HUES48 (cell line): ENCODE data around the gene CD99L2.

Experiments used
- H3K27ac ChIP-seq: one replicate; pipeline ENCODE4 v1.7.0; 2013; ENCODE audit warnings: low read depth, low read length, inconsistent platforms
- H3K27me3 ChIP-seq: 2 replicates; pipeline ENCODE4 v1.6.1; 2013; ENCODE audit warnings: mild to moderate bottlenecking, low read length; ENCODE audit not compliant: control insufficient read depth, insufficient read depth
- H3K36me3 ChIP-seq: 2 replicates; pipeline ENCODE4 v1.6.1; 2013; ENCODE audit warnings: low read length; ENCODE audit not compliant: control insufficient read depth, insufficient read depth
- H3K4me1 ChIP-seq: 2 replicates; pipeline ENCODE4 v1.6.1; 2013; ENCODE audit warnings: mild to moderate bottlenecking, low read length; ENCODE audit not compliant: control insufficient read depth, insufficient read depth
- H3K4me3 ChIP-seq: 2 replicates; pipeline ENCODE4 v1.5.1; 2013; ENCODE audit warnings: mild to moderate bottlenecking, low read depth, low read length
- H3K9ac ChIP-seq: 2 replicates; pipeline ENCODE4 v1.6.1; 2013; ENCODE audit warnings: mild to moderate bottlenecking, low read depth, low read length, moderate library complexity
- H3K9me3 ChIP-seq: 2 replicates; pipeline ENCODE4 v1.6.1; 2013; ENCODE audit warnings: low read length; ENCODE audit not compliant: control insufficient read depth, insufficient read depth

Gene CD99L2

DNA sequence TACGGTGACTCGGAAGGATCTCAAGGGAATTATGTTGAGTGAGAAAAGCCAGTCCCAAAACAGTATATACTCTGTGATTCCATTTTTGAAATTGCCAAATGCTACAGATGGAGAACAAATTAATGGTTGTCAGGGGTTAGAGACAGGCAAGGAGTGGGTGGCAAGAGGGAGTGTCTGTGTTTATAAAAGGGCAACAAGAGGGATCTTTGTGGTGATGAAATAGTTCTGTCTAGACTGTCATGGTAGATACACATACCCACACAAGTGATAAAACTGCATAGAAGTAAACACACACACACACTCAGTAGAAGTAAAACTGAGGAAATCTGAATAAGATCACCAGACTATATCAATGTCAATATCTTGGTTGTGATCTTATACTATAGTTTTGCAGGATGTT is 92.7 kb downstream of the CD99L2 start:
- H3K36me3 ChIP-seq: 0 out of 2 replicates have a peak, but pooled peaks cover 2% of the 10 kb centered on the region
- H3K27me3 ChIP-seq: no peaks in the 10 kb centered on the region
- no peak overlapping the region for H3K4me3 ChIP-seq
- no peak overlapping the region for H3K9ac ChIP-seq
- peaks cover 19% of the 10 kb centered on the region; the same call in 1 of the 2 replicates for H3K9me3 ChIP-seq
- no peak overlapping the region for H3K27ac ChIP-seq
- no peaks in the 10 kb centered on the region for H3K4me1 ChIP-seq

DNA sequence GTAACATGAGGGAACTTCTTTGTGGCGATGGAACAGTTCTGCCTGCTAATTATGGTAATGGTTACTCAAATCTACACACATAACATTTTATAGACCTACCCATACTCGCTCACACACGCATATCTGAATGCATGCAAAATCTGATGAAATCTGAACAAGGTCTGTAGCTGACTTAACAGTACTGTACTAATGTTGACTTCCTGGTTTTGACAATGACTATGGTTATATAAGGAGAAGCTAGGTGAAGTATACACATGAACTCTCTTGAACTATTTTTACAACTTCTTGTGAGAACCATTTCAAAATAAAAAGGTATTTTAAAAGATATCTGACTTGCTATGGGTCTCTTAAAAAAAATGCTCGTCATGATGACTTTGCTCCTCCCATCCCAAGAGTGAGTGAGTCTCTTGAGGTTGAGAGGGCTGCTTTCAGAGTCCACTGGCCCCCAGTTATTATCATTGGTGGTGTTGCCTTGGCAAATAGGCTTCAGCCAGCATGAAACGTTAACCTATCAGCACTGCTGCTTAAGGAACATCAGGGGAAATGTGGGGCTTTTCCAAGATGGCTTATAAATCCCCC is 105.4 kb downstream of the CD99L2 start:
- H3K27ac ChIP-seq: no peak overlapping the region
- H3K9me3 ChIP-seq: peaks cover 12% of the 10 kb centered on the region; the same call in 1 of the 2 replicates
- H3K4me3 ChIP-seq: no peak overlapping the region
- no peaks in the 10 kb centered on the region for H3K27me3 ChIP-seq
- no peak overlapping the region for H3K9ac ChIP-seq
- peaks cover 47% of the 10 kb centered on the region for H3K36me3 ChIP-seq
- H3K4me1 ChIP-seq: no peaks in the 10 kb centered on the region

DNA sequence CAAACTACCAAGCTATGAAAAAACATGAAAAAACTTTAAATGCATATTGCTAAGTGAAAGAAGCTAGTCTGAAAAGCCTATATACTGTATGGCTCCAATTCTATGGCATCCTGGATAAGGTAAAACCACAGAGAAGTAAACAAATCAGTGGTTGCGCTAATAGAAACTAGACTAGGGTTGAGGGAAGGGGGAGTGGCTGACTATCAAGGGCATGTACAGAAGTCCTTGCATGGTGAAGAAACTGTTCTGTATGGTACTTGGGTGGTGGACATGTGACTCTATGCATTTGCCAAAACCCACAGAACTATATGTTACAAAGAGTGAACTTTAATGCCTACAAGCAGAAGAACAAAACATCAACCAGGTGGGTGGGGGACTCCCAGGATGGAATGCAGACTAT is 108.4 kb downstream of the CD99L2 start:
- Histone ChIP-seq H3K9ac (no peak overlapping the region), H3K27ac (no peak overlapping the region)

DNA sequence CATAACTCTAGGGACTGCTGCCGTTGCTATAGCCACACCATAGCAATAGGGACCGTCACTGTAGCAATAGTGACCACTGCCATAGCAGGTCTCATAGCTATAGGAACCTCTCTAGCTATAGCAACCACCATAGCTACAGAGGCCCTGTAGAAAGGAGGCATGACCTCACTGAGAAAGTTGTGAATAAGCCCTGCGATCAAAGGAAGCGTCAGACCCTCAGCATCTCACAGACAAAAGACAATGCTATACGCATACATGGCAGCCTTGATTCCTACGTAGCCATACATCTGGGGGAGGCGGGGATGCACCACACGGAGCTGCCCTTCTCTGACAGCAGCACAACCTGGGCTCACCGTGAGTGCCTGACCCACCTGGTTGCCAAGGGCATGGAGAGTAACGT is 116.8 kb downstream of the CD99L2 start:
- no peaks in the 10 kb centered on the region for H3K27me3 ChIP-seq
- H3K36me3 ChIP-seq: no peaks in the 10 kb centered on the region
- peaks cover 22% of the 10 kb centered on the region; the same call in 1 of the 2 replicates for H3K9me3 ChIP-seq
- H3K27ac ChIP-seq: no peak overlapping the region
- H3K4me3 ChIP-seq: no peak overlapping the region
- no peak overlapping the region for H3K9ac ChIP-seq
- H3K4me1 ChIP-seq: peaks cover 13% of the 10 kb centered on the region

More for the DNA sequence above, 108.4 kb downstream of the CD99L2 start:
- Histone ChIP-seq H3K4me1 (no peaks in the 10 kb centered on the region), H3K36me3 (peaks cover 40% of the 10 kb centered on the region), H3K27me3 (no peaks in the 10 kb centered on the region), H3K4me3 (no peak overlapping the region), H3K9me3 (peaks cover 11% of the 10 kb centered on the region; the same call in 1 of the 2 replicates)

DNA sequence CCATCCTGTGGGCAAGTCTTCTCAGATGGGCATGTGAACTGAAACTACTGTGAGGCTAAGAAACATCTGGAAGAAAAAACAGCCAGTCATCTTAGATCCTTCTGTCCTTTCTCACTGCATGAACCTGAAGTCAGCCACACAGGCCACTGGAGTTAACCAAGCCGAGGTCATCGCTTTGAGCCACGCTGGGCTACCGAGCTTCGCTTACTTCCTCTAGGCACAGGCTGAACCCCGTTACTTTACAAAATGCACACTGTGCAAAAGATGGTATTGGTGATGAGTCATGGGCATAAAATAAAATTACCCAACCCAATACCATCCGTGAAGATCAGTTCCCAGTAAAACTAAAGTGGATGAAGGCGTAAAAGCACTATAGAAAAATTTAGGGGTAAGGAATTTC is 119.1 kb downstream of the CD99L2 start:
- Histone ChIP-seq H3K27ac (no peak overlapping the region), H3K9ac (no peak overlapping the region), H3K9me3 (peaks cover 27% of the 10 kb centered on the region; the same call in 1 of the 2 replicates)

DNA sequence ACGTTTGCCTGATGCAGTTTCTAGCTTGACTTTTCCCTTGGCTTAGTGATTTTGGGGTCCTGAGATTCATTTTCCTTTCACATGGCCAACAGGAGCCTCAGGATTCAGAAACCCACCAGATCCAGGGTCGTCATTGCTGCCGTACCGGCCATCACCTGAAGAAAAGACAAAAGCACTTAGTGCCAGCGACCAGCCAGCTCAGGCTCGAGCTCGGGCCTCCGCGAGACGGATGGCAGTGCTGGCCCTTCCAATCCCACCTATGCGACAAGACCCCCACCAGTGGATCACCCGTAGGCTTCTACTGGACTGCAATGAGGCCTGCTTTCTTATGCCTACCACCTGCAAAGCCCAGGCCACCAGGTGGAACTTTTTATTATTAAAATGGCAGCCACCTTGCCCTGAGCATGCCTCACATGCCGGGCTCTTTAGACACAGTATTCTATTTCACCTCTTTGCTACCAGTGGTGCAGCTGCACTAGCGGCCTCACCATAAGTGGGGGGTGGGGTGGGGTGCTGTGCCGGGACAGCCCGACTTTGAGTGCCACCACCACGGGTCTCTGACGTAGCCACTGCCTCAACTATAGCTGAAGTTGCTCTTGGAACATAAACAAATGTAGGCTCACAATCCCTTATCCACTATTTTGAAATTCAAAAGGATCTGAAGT is 121.0 kb downstream of the CD99L2 start:
- H3K27me3 ChIP-seq: no peaks in the 10 kb centered on the region
- H3K36me3 ChIP-seq: peaks cover 15% of the 10 kb centered on the region
- H3K4me1 ChIP-seq: peaks cover 17% of the 10 kb centered on the region
- no peak overlapping the region for H3K27ac ChIP-seq
- H3K9ac ChIP-seq: no peak overlapping the region; the same call in 1 of the 2 replicates
- no peak overlapping the region for H3K4me3 ChIP-seq
- peaks cover 18% of the 10 kb centered on the region; the same call in 1 of the 2 replicates for H3K9me3 ChIP-seq

More for the DNA sequence above, 119.1 kb downstream of the CD99L2 start:
- H3K4me1 ChIP-seq: peaks cover 17% of the 10 kb centered on the region
- peaks cover 15% of the 10 kb centered on the region for H3K36me3 ChIP-seq
- no peak overlapping the region for H3K4me3 ChIP-seq
- no peaks in the 10 kb centered on the region for H3K27me3 ChIP-seq

DNA sequence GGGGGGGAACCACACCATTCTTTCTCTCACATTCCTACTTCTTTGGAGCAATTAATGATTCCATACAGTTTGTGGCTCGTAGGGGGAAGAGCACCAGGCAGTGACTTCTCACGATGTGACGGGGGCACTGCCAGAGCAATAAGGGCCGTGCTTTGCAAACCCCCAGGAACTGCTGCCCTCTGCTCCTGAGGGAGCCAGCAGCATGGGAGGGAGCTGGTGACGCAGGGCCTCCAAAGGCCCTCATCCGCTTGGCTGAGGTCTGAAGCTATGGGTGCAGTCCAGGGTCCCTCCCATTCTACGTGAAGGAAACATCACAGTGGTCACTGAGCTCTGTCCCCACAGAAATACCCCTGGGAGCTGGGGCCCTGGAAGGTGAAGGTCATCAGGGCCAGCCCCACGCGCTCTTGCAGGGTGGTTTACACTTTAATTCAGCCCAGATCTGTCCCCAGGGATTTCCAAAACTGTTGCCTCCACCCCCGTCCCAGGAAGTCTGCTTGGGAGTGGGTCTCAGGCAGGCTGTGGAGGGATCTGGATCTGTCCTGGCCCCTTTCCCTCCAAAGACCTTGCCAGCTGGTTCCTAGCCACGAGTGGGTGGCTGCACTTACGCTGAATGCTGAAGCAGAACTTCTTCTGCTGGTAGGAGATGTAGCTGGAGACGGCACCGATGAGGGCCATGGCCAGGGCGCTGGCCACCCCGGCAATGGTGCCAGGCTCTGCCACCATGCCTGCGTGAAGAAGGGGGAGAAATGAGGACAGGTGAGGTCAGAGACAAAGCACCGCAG is 122.7 kb downstream of the CD99L2 start:
- H3K27ac ChIP-seq: no peak overlapping the region
- peaks cover 18% of the 10 kb centered on the region for H3K9me3 ChIP-seq

DNA sequence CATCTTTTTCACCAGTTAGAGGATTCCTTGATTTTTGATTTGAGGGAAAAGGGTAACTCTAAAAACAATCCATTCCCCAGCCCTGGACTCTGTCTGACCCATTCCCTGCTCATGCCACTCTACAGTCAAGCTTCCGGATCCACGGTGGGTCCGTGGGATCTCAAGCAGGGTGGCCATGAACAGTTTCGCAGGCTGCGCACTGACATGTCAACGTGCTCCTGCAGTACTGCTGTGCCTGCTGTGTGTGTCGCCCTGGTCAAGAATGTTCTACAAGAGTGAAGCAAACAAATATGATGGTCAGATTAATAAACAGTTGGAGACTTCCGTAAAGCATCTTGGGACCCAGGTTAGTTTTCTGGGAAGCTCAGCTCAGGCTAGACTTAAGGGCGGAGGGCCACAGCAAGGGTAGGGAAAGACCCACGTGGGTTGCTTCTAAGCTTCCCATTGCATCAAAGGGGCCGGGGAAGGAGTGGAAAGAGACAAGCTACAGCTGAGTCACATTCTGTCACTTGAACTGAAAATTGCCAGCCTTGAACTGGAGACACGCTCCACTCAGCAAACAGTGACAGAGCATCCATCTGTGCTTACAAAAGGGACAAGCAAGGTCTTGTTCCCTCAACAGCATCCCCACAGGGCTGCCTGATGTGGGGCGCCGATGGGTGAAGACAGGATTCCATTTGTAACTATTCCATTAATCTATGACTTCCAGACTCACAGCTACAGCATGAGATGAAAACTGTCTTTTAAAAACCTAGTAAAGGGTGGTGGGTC is 123.5 kb downstream of the CD99L2 start:
- no peak overlapping the region for H3K4me3 ChIP-seq
- H3K36me3 ChIP-seq: peaks cover 15% of the 10 kb centered on the region
- H3K27ac ChIP-seq: no peak overlapping the region
- no peaks in the 10 kb centered on the region for H3K27me3 ChIP-seq
- H3K4me1 ChIP-seq: peaks cover 17% of the 10 kb centered on the region
- no peak overlapping the region for H3K9ac ChIP-seq
- peaks cover 18% of the 10 kb centered on the region for H3K9me3 ChIP-seq

More for the DNA sequence above, 122.7 kb downstream of the CD99L2 start:
- no peak overlapping the region for H3K9ac ChIP-seq
- no peak overlapping the region for H3K4me3 ChIP-seq
- H3K27me3 ChIP-seq: no peaks in the 10 kb centered on the region
- H3K4me1 ChIP-seq: peaks cover 17% of the 10 kb centered on the region
- H3K36me3 ChIP-seq: peaks cover 15% of the 10 kb centered on the region

DNA sequence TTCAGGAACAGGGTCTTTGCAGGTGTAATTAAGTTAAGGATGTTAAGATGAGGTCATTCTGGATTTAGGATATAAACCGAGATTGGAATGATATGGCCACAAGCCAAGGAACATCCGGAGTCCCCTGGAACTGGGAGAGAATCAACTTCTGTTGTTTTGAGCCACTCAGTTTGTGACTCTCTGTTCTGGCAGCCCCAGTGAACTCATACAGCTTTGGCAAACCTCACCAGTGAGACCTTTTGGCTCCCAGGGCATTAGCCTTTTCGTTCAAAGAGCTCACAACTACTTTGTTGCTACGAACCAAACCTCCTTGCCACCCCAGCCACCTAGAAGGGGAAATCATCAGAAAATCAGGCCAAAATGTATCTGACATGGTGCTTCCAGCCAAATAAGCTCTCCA is 124.8 kb downstream of the CD99L2 start:
- H3K4me3 ChIP-seq: no peak overlapping the region
- H3K27ac ChIP-seq: no peak overlapping the region
- no peak overlapping the region for H3K9ac ChIP-seq
- no peaks in the 10 kb centered on the region for H3K27me3 ChIP-seq
- H3K36me3 ChIP-seq: peaks cover 15% of the 10 kb centered on the region
- H3K4me1 ChIP-seq: peaks cover 17% of the 10 kb centered on the region
- peaks cover 13% of the 10 kb centered on the region; the same call in 1 of the 2 replicates for H3K9me3 ChIP-seq

DNA sequence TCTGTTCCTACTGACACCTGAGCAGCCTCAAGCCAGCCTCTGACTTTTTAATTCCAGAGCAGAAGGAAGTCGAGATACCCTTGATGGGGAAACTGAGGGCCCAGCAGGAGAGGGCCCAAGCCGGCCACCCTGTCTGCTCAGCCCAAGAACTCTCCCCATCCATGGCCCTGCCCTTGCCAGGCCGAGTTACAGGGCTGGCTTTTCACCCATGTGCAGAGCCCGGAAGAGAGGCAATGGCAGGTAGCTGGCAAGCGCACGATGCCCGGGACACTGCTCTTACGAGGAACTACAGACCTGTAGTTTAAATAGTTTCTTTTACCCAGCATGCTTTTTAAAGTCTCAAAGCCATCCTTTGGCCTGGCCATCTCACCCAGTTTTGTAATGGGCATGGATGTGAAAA is 125.4 kb downstream of the CD99L2 start:
- H3K4me1 ChIP-seq: peaks cover 16% of the 10 kb centered on the region
- peaks cover 15% of the 10 kb centered on the region for H3K36me3 ChIP-seq
- no peaks in the 10 kb centered on the region for H3K27me3 ChIP-seq
- H3K4me3 ChIP-seq: no peak overlapping the region
- peaks cover 12% of the 10 kb centered on the region; the same call in 1 of the 2 replicates for H3K9me3 ChIP-seq
- no peak overlapping the region for H3K9ac ChIP-seq
- H3K27ac ChIP-seq: no peak overlapping the region
